Tibial nerve (tissue), 4 donors: ENCODE data around the gene CMTM5. TPM values are rescaled to one million over a fixed set of nuclear protein-coding genes. Genes with fewer than 3 reads are reported as not detected.

ENCODE experiments used
- DNase-seq, 2 donors: peaks; one replicate each; pipeline ENCODE4 v3.0.0-alpha.2; 2019; ENCODE audit warnings: low spot score in 2 of 2
- H3K27ac ChIP-seq, 4 donors: fragments of 200-600 bp; sonication (generic) in 3 of 4; one replicate each; pipeline ENCODE4 v1.5.1; 2017 to 2019; ENCODE audit warnings: mild to moderate bottlenecking in 1 of 4
- H3K27me3 ChIP-seq, 2 donors: fragments of 200-600 bp; sonication (generic) in 1 of 2; one replicate each; pipeline versions ENCODE4 v1.5.1 to v1.6.0; 2017 to 2019
- H3K36me3 ChIP-seq, 3 donors: fragments of 200-600 bp; sonication (generic); one replicate each; pipeline ENCODE4 v1.5.1; 2018 to 2019
- H3K4me1 ChIP-seq, 4 donors: fragments of 200-600 bp; sonication (generic) in 3 of 4; one replicate each; pipeline ENCODE4 v1.5.1; 2017 to 2019
- H3K4me3 ChIP-seq, 4 donors: fragments of 200-600 bp; sonication (generic) in 3 of 4; one replicate each; pipeline ENCODE4 v1.5.1; 2017 to 2019; ENCODE audit warnings: mild to moderate bottlenecking in 1 of 4, moderate library complexity in 1 of 4
- H3K9me3 ChIP-seq, 4 donors: fragments of 200-600 bp; sonication (generic) in 3 of 4; one replicate each; pipeline ENCODE4 v1.5.1; 2017 to 2019
- CTCF ChIP-seq, 5 experiments: fragments of 200-600 bp in 3 of 5; fragments of 450-650 bp in 2 of 5; sonication (generic) in 3 of 5; IDR thresholded peaks; one replicate each; pipeline ENCODE4 v1.5.1; 2016 to 2019; ENCODE audit warnings: antibody characterized with exemption in 5 of 5, mild to moderate bottlenecking in 3 of 5, moderate library complexity in 2 of 5
- EP300 ChIP-seq, 2 donors: sonication (generic); formaldehyde crosslinking; IDR thresholded peaks; one replicate each; pipeline ENCODE4 v1.6.1; 2017; ENCODE audit warnings: antibody characterized with exemption in 2 of 2, mild to moderate bottlenecking in 1 of 2
- POLR2A ChIP-seq, 2 donors: fragments of 450-650 bp; IDR thresholded peaks; one replicate each; pipeline ENCODE4 v1.6.1; 2017; ENCODE audit warnings: antibody characterized with exemption in 2 of 2, mild to moderate bottlenecking in 2 of 2, moderate library complexity in 2 of 2
- WGBS, 2 donors: methylation state at CpG; one replicate each; pipeline ENCODE4 v1.1.5; 2018; 5-methylcytosine and 5-hydroxymethylcytosine counted together
- total RNA-seq, 4 donors: library from RNA; depleted of rRNA; stranded (reverse); fragments of >200 nt; gene quantifications; one replicate each; pipeline ENCODE4 v1.1.0, GENCODE V29; 2016

Gene CMTM5
- total RNA-seq, 4 donors from 2014 or later, result 10.8 to 31.5 (median 18.3) TPM

- DNase-seq, result no peak
- Histone ChIP-seq H3K9me3 (no peaks in the 10 kb centered on the region), H3K4me3 (no peak overlapping the region), H3K27me3 (peaks cover 0 to 8% of the 10 kb centered on the region in 2 donors), H3K36me3 (no peaks in the 10 kb centered on the region), H3K4me1 (no peaks in the 10 kb centered on the region), H3K27ac (no peak overlapping the region)
- WGBS, 2 donors, result 52 to 62% methylated on average over 4 of the region's 4 CpGs
- TF ChIP-seq POLR2A (IDR thresholded peaks at IDR 0.05) (no peak), CTCF (IDR thresholded peaks at IDR 0.05) (no peak), EP300 (IDR thresholded peaks at IDR 0.05) (no peak)
Measured at GRCh38 chr14:23406244-23406643, 29.4 kb downstream of the CMTM5 start.

- H3K9me3 ChIP-seq, result no peaks in the 10 kb centered on the region
- H3K27ac ChIP-seq, result no peak overlapping the region
- H3K36me3 ChIP-seq, result no peaks in the 10 kb centered on the region
- TF ChIP-seq EP300 (IDR thresholded peaks at IDR 0.05), result no peak
- TF ChIP-seq POLR2A (IDR thresholded peaks at IDR 0.05), result no peak
- H3K27me3 ChIP-seq, result peaks cover 0 to 8% of the 10 kb centered on the region in 2 donors
- WGBS, 2 donors, result 78 to 80% methylated on average over 13 to 15 of the region's 15 CpGs
- DNase-seq, result no peak
- no peak overlapping the region for H3K4me3 ChIP-seq
- no peaks in the 10 kb centered on the region for H3K4me1 ChIP-seq
Measured at GRCh38 chr14:23406725-23407355, 30.0 kb downstream of the CMTM5 start.

- TF ChIP-seq EP300 (IDR thresholded peaks at IDR 0.05) (no peak), POLR2A (IDR thresholded peaks at IDR 0.05) (no peak), CTCF (IDR thresholded peaks at IDR 0.05) (no peak)
- 78 to 83% methylated on average over 15 of the region's 15 CpGs for WGBS, 2 donors
- H3K4me3 ChIP-seq, result no peak within 1 kb of the TSS
- H3K9me3 ChIP-seq, result no peaks in the 10 kb centered on the region
- no peaks in the 10 kb centered on the region for H3K36me3 ChIP-seq
- no peak within 1 kb of the TSS for H3K27ac ChIP-seq
- H3K27me3 ChIP-seq, result peaks cover 0 to 5% of the 10 kb centered on the region in 2 donors
- DNase-seq, result no peak
- H3K4me1 ChIP-seq, result no peaks in the 10 kb centered on the region
Measured at GRCh38 chr14:23407516-23408306, 30.9 kb downstream of the CMTM5 start, which contains the start of gene MYH6. Gene MYH6, minus strand, starts transcription at chr14:23408273. Its CDS starts 1,050 bp downstream, at chr14:23407223.

- Histone ChIP-seq H3K36me3 (no peaks in the 10 kb centered on the region), H3K9me3 (no peaks in the 10 kb centered on the region), H3K27me3 (no peaks in the 10 kb centered on the region), H3K4me3 (no peak overlapping the region), H3K4me1 (no peaks in the 10 kb centered on the region), H3K27ac (no peak overlapping the region)
- no peak for DNase-seq
- TF ChIP-seq CTCF (IDR thresholded peaks at IDR 0.05) (no peak), POLR2A (IDR thresholded peaks at IDR 0.05) (no peak)
- 55 to 56% methylated on average over 5 of the region's 5 CpGs for WGBS, 2 donors
Measured at GRCh38 chr14:23408307-23408630, 31.4 kb downstream of the CMTM5 start.

GRCh38 chr14:23409475-23409874, 32.6 kb downstream of the CMTM5 start:
- 74 to 78% methylated on average over 2 of the region's 2 CpGs for WGBS, 2 donors
- H3K27ac ChIP-seq, result no peak overlapping the region
- TF ChIP-seq POLR2A (IDR thresholded peaks at IDR 0.05), result no peak
- TF ChIP-seq EP300 (IDR thresholded peaks at IDR 0.05), result no peak
- no peak for TF ChIP-seq CTCF (IDR thresholded peaks at IDR 0.05)
- no peaks in the 10 kb centered on the region for H3K27me3 ChIP-seq
- no peaks in the 10 kb centered on the region for H3K36me3 ChIP-seq
- H3K9me3 ChIP-seq, result no peaks in the 10 kb centered on the region
- no peak for DNase-seq
- H3K4me1 ChIP-seq, result no peaks in the 10 kb centered on the region
- no peak overlapping the region for H3K4me3 ChIP-seq
